Measurements from ENCODE around the gene HBE1. TPM values are rescaled to one million over a fixed set of nuclear protein-coding genes. Genes with fewer than 3 reads are reported as not detected.
"Not testable (repeated sequence)": the region's sequence is repeated elsewhere in the genome, so short reads cannot be mapped to it uniquely, and the experiment has no call there.

Gene HBE1
- polyA plus RNA-seq, 1 experiment, result 8.3 TPM

- no peak overlapping the region for H3K27ac ChIP-seq (ENCODE audit: low read depth, low read length)
- no peak for TF ChIP-seq CTCF (IDR thresholded peaks at IDR 0.05; ENCODE audit: low read depth, low read length)
- no peaks in the 10 kb centered on the region for H3K27me3 ChIP-seq (ENCODE audit: control insufficient read depth, insufficient read depth, low read length)
- no peaks in the 10 kb centered on the region for H3K9me3 ChIP-seq (ENCODE audit: control insufficient read depth, insufficient read depth, low read length)
- no peak for DNase-seq (ENCODE audit: low read depth, low spot score)
- ChIA-PET POLR2A (no interaction called here), CTCF (no interaction called here)
- no peak overlapping the region for H3K4me3 ChIP-seq (ENCODE audit: low read depth, low read length)
Observed at GRCh38 chr11:5252919-5253265, 16.9 kb downstream of the HBE1 start.

- H3K4me3 ChIP-seq (ENCODE audit: low read depth, low read length), result no peak overlapping the region
- ChIA-PET POLR2A (no interaction called here), CTCF (no interaction called here)
- DNase-seq (ENCODE audit: low read depth, low spot score), result no peak
- H3K9me3 ChIP-seq (ENCODE audit: control insufficient read depth, insufficient read depth, low read length), result no peaks in the 10 kb centered on the region
- H3K27ac ChIP-seq (ENCODE audit: low read depth, low read length), result no peak overlapping the region
- H3K27me3 ChIP-seq (ENCODE audit: control insufficient read depth, insufficient read depth, low read length), result no peaks in the 10 kb centered on the region
- TF ChIP-seq CTCF (IDR thresholded peaks at IDR 0.05; ENCODE audit: low read depth, low read length), result no peak
Observed at GRCh38 chr11:5252192-5252918, 17.4 kb downstream of the HBE1 start.

GRCh38 chr11:5251746-5252145 lies 18.0 kb downstream of the HBE1 start:
- Histone ChIP-seq H3K4me3 (ENCODE audit: low read depth, low read length) (no peak overlapping the region), H3K9me3 (ENCODE audit: control insufficient read depth, insufficient read depth, low read length) (no peaks in the 10 kb centered on the region), H3K27ac (ENCODE audit: low read depth, low read length) (no peak overlapping the region), H3K27me3 (ENCODE audit: control insufficient read depth, insufficient read depth, low read length) (no peaks in the 10 kb centered on the region)
- no peak for DNase-seq (ENCODE audit: low read depth, low spot score)
- TF ChIP-seq CTCF (IDR thresholded peaks at IDR 0.05; ENCODE audit: low read depth, low read length), result no peak
- CTCF ChIA-PET, result no interaction called here
- POLR2A ChIA-PET, result no interaction called here

GRCh38 chr11:5250543-5251204 lies 19.1 kb downstream of the HBE1 start:
- Histone ChIP-seq H3K27me3 (ENCODE audit: control insufficient read depth, insufficient read depth, low read length) (no peaks in the 10 kb centered on the region), H3K27ac (ENCODE audit: low read depth, low read length) (no peak overlapping the region), H3K9me3 (ENCODE audit: control insufficient read depth, insufficient read depth, low read length) (no peaks in the 10 kb centered on the region), H3K4me3 (ENCODE audit: low read depth, low read length) (no peak overlapping the region)
- TF ChIP-seq CTCF (IDR thresholded peaks at IDR 0.05; ENCODE audit: low read depth, low read length), result no peak
- POLR2A ChIA-PET, result no interaction called here
- DNase-seq (ENCODE audit: low read depth, low spot score), result no peak
- CTCF ChIA-PET, result no interaction called here

GRCh38 chr11:5249807-5250396 lies 19.8 kb downstream of the HBE1 start, which contains the start of gene HBG1:
HBG1 (minus strand) TSS chr11:5249857; CDS start chr11:5249804, 53 bp downstream.
- H3K9me3 ChIP-seq (ENCODE audit: control insufficient read depth, insufficient read depth, low read length); CTCF ChIA-PET; H3K4me3 ChIP-seq (ENCODE audit: low read depth, low read length); POLR2A ChIA-PET; H3K27me3 ChIP-seq (ENCODE audit: control insufficient read depth, insufficient read depth, low read length); H3K27ac ChIP-seq (ENCODE audit: low read depth, low read length); DNase-seq (ENCODE audit: low read depth, low spot score): not testable (repeated sequence)

- H3K27me3 ChIP-seq (ENCODE audit: control insufficient read depth, insufficient read depth, low read length); H3K4me3 ChIP-seq (ENCODE audit: low read depth, low read length); CTCF ChIA-PET; H3K9me3 ChIP-seq (ENCODE audit: control insufficient read depth, insufficient read depth, low read length); H3K27ac ChIP-seq (ENCODE audit: low read depth, low read length); DNase-seq (ENCODE audit: low read depth, low spot score); POLR2A ChIA-PET: not testable (repeated sequence)
Observed at GRCh38 chr11:5248498-5248897, 21.2 kb downstream of the HBE1 start.

Measured in AG04450 (cell line).